ENCODE measurements around the gene PCSK6. TPM values are rescaled to one million over a fixed set of nuclear protein-coding genes. Genes with fewer than 3 reads are reported as not detected.

Gene PCSK6
- total RNA-seq, 4 donors from 2014 or later: 12.9 to 31.5 (median 23.7) TPM

- H3K36me3 ChIP-seq: no peaks in the 10 kb centered on the region
- peaks cover 23% of the 10 kb centered on the region for H3K4me1 ChIP-seq
- TF ChIP-seq CTCF (IDR thresholded peaks at IDR 0.05) (no peak), POLR2A (IDR thresholded peaks at IDR 0.05) (no peak), POLR2AphosphoS5 (IDR thresholded peaks at IDR 0.05) (no peak), EP300 (IDR thresholded peaks at IDR 0.05) (no peak)
- no peaks in the 10 kb centered on the region for H3K9me3 ChIP-seq
- H3K4me3 ChIP-seq: no peak overlapping the region
- no peak for DNase-seq (ENCODE audit: low spot score in 2 of 2)
- H3K27ac ChIP-seq: no peak overlapping the region
- no peaks in the 10 kb centered on the region for H3K27me3 ChIP-seq
- WGBS: 88% methylated on average over 9 of the region's 9 CpGs
These were observed 53.0 kb downstream of the PCSK6 start for GRCh38 chr15:101436526-101436925.

GRCh38 chr15:101435761-101436160 is 53.7 kb downstream of the PCSK6 start:
- H3K36me3 ChIP-seq: no peaks in the 10 kb centered on the region
- no peak overlapping the region for H3K27ac ChIP-seq
- H3K4me3 ChIP-seq: no peak overlapping the region
- DNase-seq (ENCODE audit: low spot score in 2 of 2): no peak
- H3K4me1 ChIP-seq: peaks cover 15% of the 10 kb centered on the region
- no peaks in the 10 kb centered on the region for H3K27me3 ChIP-seq
- WGBS: 84% methylated on average over 7 of the region's 7 CpGs
- no peak for TF ChIP-seq EP300 (IDR thresholded peaks at IDR 0.05)
- TF ChIP-seq POLR2AphosphoS5 (IDR thresholded peaks at IDR 0.05): no peak
- no peak for TF ChIP-seq POLR2A (IDR thresholded peaks at IDR 0.05)
- TF ChIP-seq CTCF (IDR thresholded peaks at IDR 0.05): no peak
- no peaks in the 10 kb centered on the region for H3K9me3 ChIP-seq

DNA sequence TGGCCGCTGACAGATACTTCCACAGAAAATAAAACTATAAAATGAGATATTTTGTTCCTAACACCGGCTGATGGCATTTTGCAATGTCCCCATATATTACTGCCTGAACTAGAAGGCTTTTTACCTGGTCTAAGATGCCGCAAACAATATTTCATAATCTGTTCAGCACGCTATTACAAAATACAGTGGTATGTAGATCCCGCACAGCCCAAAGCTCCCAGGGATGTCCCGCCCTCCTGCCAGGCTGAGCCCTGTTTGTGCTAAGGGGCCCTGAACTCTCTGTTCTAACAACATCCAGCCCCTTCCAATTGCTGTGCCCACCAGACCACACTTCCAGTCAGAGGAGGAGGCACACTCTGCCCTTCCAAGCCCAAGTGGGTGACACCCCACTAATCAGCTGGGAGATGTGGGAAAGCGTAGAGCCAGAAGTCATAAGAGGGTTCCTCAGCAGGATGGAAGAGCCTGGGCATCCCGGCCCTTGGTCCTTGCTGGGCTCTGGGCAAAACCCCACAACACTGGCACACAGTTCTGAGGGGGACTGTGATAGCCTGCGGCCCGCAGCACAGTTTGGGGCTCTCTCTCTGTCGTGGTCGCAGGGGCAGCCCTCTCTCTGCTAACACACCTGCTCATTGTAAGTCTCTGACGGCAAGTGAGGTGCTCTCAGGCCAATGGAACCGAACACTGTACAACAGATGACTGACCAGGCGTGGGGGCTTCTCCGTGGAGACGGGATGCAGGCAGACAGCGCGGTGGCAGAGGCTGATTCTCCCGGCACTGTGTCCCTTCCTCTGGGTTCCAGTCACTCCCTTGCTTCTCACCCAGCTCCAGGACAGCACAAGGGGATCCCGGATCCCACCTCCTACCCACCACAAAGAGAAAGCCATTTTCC is 55.2 kb downstream of the PCSK6 start:
- TF ChIP-seq EP300 (IDR thresholded peaks at IDR 0.05) (no peak), CTCF (IDR thresholded peaks at IDR 0.05) (no peak), POLR2AphosphoS5 (IDR thresholded peaks at IDR 0.05) (no peak), POLR2A (IDR thresholded peaks at IDR 0.05) (no peak)
- Histone ChIP-seq H3K4me3 (no peak overlapping the region), H3K27me3 (no peaks in the 10 kb centered on the region), H3K4me1 (peaks cover 3% of the 10 kb centered on the region), H3K36me3 (no peaks in the 10 kb centered on the region), H3K9me3 (no peaks in the 10 kb centered on the region), H3K27ac (no peak overlapping the region)
- peak in 1 of 2 donors; percentile 60 for DNase-seq (ENCODE audit: low spot score in 2 of 2)
- 94% methylated on average over 18 of the region's 21 CpGs for WGBS

DNA sequence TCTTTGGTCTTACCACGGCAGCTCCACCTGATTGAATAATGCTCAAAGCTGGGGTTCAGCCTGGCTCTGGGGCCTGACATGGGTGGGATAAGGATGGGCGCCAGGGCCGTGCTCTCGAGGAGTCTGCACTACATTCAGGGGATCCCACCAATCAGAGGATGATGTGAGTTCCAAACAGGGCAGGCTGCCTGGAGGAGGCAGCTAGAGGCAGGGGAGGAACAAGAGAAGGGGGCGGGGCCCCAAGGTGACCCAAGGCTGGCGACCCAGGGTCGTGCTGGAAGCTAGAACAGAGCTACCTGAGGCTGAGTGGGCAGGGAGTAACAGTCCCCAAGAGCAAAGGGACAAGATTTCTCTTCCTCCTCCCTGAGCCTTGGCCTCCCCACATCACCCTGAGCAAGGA is 56.1 kb downstream of the PCSK6 start:
- TF ChIP-seq CTCF (IDR thresholded peaks at IDR 0.05) (no peak), POLR2AphosphoS5 (IDR thresholded peaks at IDR 0.05) (no peak), EP300 (IDR thresholded peaks at IDR 0.05) (no peak), POLR2A (IDR thresholded peaks at IDR 0.05) (no peak)
- Histone ChIP-seq H3K4me3 (no peak overlapping the region), H3K36me3 (no peaks in the 10 kb centered on the region), H3K27ac (no peak overlapping the region), H3K9me3 (no peaks in the 10 kb centered on the region), H3K27me3 (no peaks in the 10 kb centered on the region), H3K4me1 (no peaks in the 10 kb centered on the region)
- WGBS: 92% methylated on average over 7 of the region's 7 CpGs
- DNase-seq (ENCODE audit: low spot score in 2 of 2): no peak

GRCh38 chr15:101432982-101433381 is 56.5 kb downstream of the PCSK6 start:
- Histone ChIP-seq H3K27me3 (no peaks in the 10 kb centered on the region), H3K4me3 (no peak overlapping the region), H3K4me1 (no peaks in the 10 kb centered on the region), H3K36me3 (no peaks in the 10 kb centered on the region), H3K27ac (no peak overlapping the region), H3K9me3 (no peaks in the 10 kb centered on the region)
- DNase-seq (ENCODE audit: low spot score in 2 of 2): no peak
- WGBS: 77% methylated on average over 3 of the region's 3 CpGs
- TF ChIP-seq EP300 (IDR thresholded peaks at IDR 0.05) (no peak), POLR2A (IDR thresholded peaks at IDR 0.05) (no peak), POLR2AphosphoS5 (IDR thresholded peaks at IDR 0.05) (no peak), CTCF (IDR thresholded peaks at IDR 0.05) (no peak)
